Measurements from ENCODE around the gene BMP10. TPM values are rescaled to one million over a fixed set of nuclear protein-coding genes. Genes with fewer than 3 reads are reported as not detected.

Gene BMP10
- total and polyA plus RNA-seq, 10 of the 15 experiments (the other 5 are each of a cell fraction or from before 2014, with no cell fraction given) = 0.04 TPM; not detected in 9

DNA sequence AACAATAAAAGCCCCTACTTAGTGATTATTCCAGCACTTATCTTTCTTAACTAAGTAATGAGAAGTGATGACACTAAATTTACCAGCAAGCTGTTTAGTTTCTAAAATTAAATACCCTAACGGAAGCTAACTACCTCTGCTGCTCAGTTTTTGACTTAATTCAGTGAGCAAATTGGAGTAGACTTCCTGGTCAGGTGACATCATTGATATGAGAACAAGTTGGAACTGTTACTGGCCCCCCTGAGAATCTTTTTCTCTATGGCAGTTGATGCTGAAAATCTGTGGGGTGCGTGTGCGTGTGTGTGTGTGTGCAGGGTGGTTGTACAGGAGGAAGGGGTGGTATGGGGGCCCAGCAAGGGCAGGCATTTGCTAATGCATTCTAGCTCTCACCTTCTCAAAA lies 35.5 kb upstream of the BMP10 start (continued):
- TF ChIP-seq ZNF592 (IDR thresholded peaks at IDR 0.05) (no peak), ZBTB11 (CRISPR knock-in tag; IDR thresholded peaks at IDR 0.05) (no peak), MEF2B (IDR thresholded peaks at IDR 0.05; ENCODE audit: partially characterized antibody, poor library complexity, severe bottlenecking) (no peak), NR2C1 (IDR thresholded peaks at IDR 0.05) (no peak), DPF2 (IDR thresholded peaks at IDR 0.05) (no peak), MYC (IDR thresholded peaks at IDR 0.05; ENCODE audit: insufficient read depth, insufficient read length, insufficient replicate concordance, low read length, severe bottlenecking) (no peak), SMAD5 (IDR thresholded peaks at IDR 0.05; ENCODE audit: low read depth) (no peak), KLF5 (IDR thresholded peaks at IDR 0.05; ENCODE audit: partially characterized antibody) (no peak), HCFC1 (IDR thresholded peaks at IDR 0.05; ENCODE audit: low read length) (no peak), MEF2A (IDR thresholded peaks at IDR 0.05; ENCODE audit: insufficient read depth, low read depth, low read length) (no peak), POLR2AphosphoS5 (IDR thresholded peaks at IDR 0.05; ENCODE audit: low read length) (no peak), ZNF207 (IDR thresholded peaks at IDR 0.05; ENCODE audit: borderline replicate concordance) (no peak)
- TF ChIP-seq, protein P1, sequence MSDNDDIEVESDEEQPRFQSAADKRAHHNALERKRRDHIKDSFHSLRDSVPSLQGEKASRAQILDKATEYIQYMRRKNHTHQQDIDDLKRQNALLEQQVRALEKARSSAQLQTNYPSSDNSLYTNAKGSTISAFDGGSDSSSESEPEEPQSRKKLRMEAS (IDR thresholded peaks at IDR 0.05; ENCODE audit: low read depth, low read length) = no peak
- TF ChIP-seq, protein P2, sequence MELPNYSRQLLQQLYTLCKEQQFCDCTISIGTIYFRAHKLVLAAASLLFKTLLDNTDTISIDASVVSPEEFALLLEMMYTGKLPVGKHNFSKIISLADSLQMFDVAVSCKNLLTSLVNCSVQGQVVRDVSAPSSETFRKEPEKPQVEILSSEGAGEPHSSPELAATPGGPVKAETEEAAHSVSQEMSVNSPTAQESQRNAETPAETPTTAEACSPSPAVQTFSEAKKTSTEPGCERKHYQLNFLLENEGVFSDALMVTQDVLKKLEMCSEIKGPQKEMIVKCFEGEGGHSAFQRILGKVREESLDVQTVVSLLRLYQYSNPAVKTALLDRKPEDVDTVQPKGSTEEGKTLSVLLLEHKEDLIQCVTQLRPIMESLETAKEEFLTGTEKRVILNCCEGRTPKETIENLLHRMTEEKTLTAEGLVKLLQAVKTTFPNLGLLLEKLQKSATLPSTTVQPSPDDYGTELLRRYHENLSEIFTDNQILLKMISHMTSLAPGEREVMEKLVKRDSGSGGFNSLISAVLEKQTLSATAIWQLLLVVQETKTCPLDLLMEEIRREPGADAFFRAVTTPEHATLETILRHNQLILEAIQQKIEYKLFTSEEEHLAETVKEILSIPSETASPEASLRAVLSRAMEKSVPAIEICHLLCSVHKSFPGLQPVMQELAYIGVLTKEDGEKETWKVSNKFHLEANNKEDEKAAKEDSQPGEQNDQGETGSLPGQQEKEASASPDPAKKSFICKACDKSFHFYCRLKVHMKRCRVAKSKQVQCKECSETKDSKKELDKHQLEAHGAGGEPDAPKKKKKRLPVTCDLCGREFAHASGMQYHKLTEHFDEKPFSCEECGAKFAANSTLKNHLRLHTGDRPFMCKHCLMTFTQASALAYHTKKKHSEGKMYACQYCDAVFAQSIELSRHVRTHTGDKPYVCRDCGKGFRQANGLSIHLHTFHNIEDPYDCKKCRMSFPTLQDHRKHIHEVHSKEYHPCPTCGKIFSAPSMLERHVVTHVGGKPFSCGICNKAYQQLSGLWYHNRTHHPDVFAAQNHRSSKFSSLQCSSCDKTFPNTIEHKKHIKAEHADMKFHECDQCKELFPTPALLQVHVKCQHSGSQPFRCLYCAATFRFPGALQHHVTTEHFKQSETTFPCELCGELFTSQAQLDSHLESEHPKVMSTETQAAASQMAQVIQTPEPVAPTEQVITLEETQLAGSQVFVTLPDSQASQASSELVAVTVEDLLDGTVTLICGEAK (IDR thresholded peaks at IDR 0.05; ENCODE audit: borderline replicate concordance) = no peak
- TF ChIP-seq, protein P3, sequence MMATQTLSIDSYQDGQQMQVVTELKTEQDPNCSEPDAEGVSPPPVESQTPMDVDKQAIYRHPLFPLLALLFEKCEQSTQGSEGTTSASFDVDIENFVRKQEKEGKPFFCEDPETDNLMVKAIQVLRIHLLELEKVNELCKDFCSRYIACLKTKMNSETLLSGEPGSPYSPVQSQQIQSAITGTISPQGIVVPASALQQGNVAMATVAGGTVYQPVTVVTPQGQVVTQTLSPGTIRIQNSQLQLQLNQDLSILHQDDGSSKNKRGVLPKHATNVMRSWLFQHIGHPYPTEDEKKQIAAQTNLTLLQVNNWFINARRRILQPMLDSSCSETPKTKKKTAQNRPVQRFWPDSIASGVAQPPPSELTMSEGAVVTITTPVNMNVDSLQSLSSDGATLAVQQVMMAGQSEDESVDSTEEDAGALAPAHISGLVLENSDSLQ (IDR thresholded peaks at IDR 0.05) = no peak

Measured in GM12878 (cell line).